ENCODE data around the gene EPO.

GRCh38 chr7:100723732-100724275, 3.5 kb downstream of the EPO start:
- no peak for TF ChIP-seq CTCF (IDR thresholded peaks at IDR 0.05)
- no peak for TF ChIP-seq ZFX (IDR thresholded peaks at IDR 0.05; ENCODE audit: borderline replicate concordance)
